ENCODE data around the gene LHFPL3.

DNA sequence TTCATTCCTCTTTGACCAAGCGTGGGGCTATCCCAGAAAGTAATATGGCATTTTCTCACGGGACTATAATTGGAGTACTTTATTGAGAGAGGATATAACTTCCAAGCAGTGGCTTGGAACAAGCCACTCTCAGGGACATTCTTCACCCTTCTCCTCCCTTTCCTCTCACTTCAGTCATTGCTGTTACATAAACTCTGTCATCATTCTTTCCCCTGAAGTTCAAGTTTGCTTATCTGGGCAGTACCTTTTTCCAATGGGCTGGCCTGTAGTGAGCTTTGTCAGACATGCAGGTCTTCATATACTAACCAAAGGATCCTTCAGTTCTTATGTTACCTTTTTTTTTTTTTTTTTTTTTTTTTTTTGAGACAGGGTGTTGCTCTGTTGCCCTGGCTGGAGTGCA is 626.9 kb downstream of the LHFPL3 start:
- TF ChIP-seq, protein P1, sequence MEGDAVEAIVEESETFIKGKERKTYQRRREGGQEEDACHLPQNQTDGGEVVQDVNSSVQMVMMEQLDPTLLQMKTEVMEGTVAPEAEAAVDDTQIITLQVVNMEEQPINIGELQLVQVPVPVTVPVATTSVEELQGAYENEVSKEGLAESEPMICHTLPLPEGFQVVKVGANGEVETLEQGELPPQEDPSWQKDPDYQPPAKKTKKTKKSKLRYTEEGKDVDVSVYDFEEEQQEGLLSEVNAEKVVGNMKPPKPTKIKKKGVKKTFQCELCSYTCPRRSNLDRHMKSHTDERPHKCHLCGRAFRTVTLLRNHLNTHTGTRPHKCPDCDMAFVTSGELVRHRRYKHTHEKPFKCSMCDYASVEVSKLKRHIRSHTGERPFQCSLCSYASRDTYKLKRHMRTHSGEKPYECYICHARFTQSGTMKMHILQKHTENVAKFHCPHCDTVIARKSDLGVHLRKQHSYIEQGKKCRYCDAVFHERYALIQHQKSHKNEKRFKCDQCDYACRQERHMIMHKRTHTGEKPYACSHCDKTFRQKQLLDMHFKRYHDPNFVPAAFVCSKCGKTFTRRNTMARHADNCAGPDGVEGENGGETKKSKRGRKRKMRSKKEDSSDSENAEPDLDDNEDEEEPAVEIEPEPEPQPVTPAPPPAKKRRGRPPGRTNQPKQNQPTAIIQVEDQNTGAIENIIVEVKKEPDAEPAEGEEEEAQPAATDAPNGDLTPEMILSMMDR (IDR thresholded peaks at IDR 0.05; ENCODE audit: low read length) = no peak
- no peak for TF ChIP-seq EZH2 (optimal IDR thresholded peaks at IDR 0.05; ENCODE audit: low read depth, low read length)
